Measurements from ENCODE around the gene RENBP.

RENBP gene

DNA sequence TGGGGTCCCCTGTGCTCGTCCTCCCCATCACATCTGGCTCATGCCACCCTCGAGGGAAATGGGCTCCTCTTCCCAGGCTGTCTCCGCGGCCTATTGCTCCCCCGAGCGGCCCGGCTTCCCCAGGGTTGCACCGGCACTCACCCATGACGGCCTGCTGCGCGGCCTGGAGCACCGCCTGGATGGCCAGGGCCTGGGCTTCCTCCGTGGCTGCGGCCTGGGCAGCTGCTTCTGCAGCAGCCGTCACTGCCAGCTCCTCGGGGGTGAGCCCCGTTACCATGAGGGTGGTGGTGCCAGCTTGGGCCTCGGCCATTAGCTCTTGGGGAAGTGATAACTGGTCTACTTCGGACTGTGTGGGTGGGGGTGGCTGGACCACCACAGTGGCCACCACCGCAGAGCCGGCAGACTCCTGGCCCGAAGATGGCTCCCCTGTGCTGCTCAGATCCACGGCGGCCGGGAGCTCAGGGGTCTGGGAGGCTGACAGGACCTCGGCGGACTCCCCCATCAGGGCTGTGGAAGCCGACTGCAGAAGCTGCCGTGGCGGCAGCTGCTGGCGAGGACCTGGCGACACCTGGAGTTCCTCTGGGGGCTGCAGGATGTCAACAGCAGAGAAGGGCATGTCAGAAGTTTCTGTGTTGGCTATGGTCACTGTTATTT, 8.1 kb upstream of the RENBP start:
- H3K27ac ChIP-seq, result no peak overlapping the region

DNA sequence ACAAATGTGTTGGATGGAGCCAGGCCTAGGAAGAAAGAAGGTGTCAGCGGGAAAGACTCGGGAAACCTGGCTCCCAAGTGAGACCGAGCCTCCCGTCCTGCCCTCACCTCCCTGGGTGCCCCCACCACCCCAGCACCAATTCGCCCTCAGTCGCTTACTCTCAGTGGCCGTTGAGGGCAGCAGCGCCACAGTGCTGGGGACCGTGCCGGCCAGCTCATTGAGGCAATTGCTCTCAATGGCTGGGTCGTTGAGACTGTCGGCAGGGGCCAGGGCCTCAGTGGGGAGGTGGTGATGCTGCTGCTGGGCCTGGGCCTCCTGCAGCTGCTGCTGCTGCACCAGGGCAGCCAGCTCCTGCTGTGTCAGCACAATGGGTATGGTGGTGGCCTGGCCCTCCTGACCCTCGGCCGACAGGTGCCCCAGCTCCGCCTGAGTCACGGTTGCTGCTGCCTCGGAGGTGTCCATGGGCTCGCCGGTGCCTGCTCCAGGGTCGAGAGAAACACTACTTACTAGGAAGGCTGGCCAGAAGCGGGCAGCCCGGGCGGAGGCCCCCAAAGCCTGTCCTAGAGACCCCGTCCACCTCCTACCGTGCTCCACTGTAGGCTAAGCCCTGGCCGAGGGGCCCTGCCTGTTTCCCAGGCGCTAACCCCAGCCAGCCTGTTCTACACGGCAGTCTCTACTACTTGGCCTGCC, 7.4 kb upstream of the RENBP start:
- no peak overlapping the region for H3K27ac ChIP-seq

More for the DNA sequence above, 8.1 kb upstream of the RENBP start:
- TF ChIP-seq, protein P1, sequence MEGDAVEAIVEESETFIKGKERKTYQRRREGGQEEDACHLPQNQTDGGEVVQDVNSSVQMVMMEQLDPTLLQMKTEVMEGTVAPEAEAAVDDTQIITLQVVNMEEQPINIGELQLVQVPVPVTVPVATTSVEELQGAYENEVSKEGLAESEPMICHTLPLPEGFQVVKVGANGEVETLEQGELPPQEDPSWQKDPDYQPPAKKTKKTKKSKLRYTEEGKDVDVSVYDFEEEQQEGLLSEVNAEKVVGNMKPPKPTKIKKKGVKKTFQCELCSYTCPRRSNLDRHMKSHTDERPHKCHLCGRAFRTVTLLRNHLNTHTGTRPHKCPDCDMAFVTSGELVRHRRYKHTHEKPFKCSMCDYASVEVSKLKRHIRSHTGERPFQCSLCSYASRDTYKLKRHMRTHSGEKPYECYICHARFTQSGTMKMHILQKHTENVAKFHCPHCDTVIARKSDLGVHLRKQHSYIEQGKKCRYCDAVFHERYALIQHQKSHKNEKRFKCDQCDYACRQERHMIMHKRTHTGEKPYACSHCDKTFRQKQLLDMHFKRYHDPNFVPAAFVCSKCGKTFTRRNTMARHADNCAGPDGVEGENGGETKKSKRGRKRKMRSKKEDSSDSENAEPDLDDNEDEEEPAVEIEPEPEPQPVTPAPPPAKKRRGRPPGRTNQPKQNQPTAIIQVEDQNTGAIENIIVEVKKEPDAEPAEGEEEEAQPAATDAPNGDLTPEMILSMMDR (conservative IDR thresholded peaks at IDR 0.05), result no peak
- TF ChIP-seq ZFX (IDR thresholded peaks at IDR 0.05), result no peak

DNA sequence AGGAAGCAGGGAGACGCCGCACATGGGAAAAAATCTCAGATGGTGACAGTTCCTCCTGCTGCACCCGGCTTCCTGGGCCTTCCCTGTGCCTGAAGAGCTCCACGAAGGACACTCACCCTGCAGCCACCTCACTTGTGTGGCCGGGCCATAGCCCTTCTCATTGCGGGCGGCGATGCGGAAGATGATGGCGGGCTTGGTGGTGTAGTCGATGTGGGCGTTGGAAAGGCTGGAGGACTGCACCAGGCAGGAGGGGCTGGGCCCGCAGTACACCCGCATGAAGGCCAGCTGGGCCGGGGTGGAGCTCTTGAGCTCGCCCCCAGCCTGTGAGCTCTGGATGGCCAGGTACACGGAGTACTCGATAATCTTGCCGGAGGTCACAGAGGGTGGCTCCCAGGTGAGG, 5.7 kb upstream of the RENBP start:
- TF ChIP-seq, protein P1 (conservative IDR thresholded peaks at IDR 0.05), result no peak
- no peak for TF ChIP-seq ZFX (IDR thresholded peaks at IDR 0.05)

More for the DNA sequence above, 7.4 kb upstream of the RENBP start:
- no peak for TF ChIP-seq ZFX (IDR thresholded peaks at IDR 0.05)
- TF ChIP-seq, protein P1 (conservative IDR thresholded peaks at IDR 0.05), result no peak

DNA sequence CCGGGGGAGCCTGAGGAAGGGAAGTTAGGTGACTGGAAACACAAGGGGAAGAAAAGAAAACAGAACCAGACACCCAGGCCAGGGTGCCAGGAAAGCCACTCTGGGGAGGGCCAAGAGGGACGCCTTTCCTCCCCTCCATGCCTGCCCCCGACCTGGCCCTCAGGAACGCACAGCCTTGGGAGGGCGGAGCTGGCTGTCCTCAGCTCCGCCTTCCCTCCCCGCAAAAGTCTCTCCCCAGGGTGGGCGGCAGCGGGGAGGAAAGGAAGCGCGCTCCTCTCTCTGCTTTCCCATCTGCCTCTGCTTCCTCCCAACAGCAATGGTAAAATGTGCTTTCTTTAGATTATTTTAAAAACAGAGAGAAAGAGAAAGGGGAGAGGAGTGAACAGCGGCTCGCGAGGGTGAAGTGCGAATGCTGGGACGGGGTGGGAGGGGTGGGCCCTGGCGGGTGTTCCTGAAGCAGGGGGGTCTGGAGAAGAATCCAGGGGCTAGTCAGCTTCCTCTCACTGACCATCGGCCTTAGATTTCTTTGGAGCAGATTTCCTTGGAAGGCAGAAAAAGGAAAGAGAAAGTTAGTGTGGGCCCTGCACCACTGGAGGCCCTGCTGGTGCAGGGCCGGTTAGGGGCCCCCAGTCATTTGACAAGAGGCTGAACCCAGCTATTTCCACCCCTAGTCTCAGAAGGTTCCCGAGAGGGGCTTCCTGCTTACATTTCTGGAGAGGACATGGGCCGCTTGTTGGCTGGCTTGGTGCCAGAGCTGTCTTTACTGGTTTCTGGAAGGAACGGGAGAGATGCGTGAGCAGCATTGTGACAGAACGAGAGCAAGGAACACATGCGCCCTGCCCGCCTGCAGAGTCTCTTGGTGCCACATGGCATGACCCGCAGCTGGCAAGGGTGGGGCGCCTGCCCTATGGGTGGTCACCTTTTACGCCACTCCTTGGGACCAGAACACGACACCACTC, 4.7 kb upstream of the RENBP start:
- TF ChIP-seq, protein P1 (conservative IDR thresholded peaks at IDR 0.05), result no peak
- no peak for TF ChIP-seq ZFX (IDR thresholded peaks at IDR 0.05)
- no peak overlapping the region for H3K27ac ChIP-seq

More for the DNA sequence above, 5.7 kb upstream of the RENBP start:
- H3K27ac ChIP-seq, result no peak overlapping the region

DNA sequence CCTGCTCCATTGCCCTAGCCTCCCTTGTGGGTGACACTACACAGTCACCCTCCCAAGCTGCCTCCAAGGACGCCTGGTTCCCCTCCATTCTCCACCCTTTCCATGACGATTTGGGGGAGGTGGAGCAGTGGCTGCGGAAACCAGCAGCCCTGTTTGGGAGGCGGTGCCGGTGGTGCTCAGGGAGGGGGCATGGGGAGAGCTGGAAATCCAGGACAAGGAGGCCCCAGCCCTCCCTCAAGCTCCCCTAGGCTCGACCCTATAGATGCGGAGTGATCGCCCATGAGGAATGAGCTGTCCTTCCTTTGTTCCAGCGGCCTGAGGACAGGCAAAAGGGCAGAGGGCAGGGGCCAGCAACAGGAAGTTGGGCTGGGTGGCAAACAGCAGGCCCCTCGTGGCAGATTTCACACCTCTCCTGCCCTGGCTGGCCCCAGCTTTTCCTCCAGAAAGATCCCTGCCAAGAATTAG, 3.6 kb upstream of the RENBP start:
- H3K27ac ChIP-seq, result no peak overlapping the region

DNA sequence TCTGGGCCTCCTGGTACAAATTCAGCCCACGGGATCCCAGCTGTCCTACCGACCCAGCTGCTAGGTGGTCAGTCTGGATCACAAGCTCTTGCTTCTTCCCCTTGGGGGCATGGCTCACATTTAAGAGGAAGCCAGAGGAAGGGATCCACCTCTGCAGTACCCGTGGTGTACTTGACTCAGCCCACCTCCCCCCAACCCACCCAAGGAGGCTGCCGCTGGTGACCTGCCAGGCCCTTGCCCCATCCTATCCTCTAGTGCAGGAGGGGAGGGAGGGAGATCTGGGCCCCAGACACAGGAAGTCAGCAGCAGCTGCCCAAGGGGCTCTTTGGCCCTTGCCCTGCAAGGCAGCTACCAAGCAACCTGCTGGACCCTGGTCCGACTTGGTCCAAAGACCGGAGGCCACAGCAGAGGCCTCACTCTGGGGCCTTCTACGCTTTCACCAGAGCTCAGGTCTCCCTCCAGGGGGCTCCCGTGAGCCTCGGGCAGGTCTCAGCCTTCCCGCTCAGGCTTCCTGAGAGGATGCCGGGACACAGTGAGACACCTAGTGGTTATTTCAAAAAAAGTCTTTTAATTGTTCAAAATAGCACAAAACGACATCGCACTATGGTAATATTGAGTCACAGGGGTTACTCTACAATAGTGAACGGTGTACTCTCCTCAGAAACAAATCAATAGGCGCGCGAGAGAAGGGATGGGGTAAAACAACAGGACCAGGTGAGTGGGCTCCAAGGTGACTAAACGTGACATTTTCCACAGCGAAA, 2.7 kb upstream of the RENBP start:
- TF ChIP-seq, protein P1 (conservative IDR thresholded peaks at IDR 0.05), result peak; percentile 89
- TF ChIP-seq ZFX (IDR thresholded peaks at IDR 0.05), result no peak
- H3K27ac ChIP-seq, result no peak overlapping the region

More for the DNA sequence above, 3.6 kb upstream of the RENBP start:
- no peak for TF ChIP-seq ZFX (IDR thresholded peaks at IDR 0.05)
- TF ChIP-seq, protein P1 (conservative IDR thresholded peaks at IDR 0.05), result no peak
